ENCODE data around the gene XDH.

DNA sequence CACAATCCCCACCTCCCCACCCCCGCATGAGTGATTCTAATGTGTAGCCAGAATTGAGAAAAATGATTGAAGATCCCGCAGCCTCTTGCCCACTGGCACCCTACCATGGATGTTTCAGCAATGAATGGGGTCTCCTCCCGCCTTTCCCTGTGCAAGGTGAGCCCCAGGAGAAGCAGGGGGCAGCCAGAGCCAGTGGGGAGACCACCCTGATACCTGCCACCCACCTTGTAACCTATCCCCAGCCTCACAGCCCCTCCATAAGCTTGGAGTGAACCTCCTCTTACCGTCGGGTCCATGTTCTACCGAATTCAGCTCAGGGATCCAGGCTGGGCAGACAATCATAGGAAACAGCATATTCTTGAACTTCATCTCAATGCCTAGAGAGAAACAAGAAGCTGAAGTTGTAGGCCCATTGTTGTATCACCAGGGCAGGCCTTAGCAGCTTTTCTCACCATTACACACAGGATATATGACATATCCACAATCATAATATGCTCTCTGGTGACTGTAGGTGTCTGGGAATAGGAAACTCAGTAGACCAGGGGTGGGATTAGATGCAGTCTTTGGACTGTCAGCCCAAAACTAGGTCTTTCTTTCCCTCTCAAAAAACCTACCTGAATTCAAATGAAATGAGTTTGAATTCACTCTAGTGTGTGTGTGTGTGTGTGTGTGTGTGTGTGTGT is 30.9 kb downstream of the XDH start:
- TF ChIP-seq, protein P1, sequence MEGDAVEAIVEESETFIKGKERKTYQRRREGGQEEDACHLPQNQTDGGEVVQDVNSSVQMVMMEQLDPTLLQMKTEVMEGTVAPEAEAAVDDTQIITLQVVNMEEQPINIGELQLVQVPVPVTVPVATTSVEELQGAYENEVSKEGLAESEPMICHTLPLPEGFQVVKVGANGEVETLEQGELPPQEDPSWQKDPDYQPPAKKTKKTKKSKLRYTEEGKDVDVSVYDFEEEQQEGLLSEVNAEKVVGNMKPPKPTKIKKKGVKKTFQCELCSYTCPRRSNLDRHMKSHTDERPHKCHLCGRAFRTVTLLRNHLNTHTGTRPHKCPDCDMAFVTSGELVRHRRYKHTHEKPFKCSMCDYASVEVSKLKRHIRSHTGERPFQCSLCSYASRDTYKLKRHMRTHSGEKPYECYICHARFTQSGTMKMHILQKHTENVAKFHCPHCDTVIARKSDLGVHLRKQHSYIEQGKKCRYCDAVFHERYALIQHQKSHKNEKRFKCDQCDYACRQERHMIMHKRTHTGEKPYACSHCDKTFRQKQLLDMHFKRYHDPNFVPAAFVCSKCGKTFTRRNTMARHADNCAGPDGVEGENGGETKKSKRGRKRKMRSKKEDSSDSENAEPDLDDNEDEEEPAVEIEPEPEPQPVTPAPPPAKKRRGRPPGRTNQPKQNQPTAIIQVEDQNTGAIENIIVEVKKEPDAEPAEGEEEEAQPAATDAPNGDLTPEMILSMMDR (IDR thresholded peaks at IDR 0.05): no peak
- TF ChIP-seq EZH2 (IDR thresholded peaks at IDR 0.05): no peak
